ENCODE results near the gene DCBLD2.

DCBLD2 gene, protein sequence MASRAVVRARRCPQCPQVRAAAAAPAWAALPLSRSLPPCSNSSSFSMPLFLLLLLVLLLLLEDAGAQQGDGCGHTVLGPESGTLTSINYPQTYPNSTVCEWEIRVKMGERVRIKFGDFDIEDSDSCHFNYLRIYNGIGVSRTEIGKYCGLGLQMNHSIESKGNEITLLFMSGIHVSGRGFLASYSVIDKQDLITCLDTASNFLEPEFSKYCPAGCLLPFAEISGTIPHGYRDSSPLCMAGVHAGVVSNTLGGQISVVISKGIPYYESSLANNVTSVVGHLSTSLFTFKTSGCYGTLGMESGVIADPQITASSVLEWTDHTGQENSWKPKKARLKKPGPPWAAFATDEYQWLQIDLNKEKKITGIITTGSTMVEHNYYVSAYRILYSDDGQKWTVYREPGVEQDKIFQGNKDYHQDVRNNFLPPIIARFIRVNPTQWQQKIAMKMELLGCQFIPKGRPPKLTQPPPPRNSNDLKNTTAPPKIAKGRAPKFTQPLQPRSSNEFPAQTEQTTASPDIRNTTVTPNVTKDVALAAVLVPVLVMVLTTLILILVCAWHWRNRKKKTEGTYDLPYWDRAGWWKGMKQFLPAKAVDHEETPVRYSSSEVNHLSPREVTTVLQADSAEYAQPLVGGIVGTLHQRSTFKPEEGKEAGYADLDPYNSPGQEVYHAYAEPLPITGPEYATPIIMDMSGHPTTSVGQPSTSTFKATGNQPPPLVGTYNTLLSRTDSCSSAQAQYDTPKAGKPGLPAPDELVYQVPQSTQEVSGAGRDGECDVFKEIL

DNA sequence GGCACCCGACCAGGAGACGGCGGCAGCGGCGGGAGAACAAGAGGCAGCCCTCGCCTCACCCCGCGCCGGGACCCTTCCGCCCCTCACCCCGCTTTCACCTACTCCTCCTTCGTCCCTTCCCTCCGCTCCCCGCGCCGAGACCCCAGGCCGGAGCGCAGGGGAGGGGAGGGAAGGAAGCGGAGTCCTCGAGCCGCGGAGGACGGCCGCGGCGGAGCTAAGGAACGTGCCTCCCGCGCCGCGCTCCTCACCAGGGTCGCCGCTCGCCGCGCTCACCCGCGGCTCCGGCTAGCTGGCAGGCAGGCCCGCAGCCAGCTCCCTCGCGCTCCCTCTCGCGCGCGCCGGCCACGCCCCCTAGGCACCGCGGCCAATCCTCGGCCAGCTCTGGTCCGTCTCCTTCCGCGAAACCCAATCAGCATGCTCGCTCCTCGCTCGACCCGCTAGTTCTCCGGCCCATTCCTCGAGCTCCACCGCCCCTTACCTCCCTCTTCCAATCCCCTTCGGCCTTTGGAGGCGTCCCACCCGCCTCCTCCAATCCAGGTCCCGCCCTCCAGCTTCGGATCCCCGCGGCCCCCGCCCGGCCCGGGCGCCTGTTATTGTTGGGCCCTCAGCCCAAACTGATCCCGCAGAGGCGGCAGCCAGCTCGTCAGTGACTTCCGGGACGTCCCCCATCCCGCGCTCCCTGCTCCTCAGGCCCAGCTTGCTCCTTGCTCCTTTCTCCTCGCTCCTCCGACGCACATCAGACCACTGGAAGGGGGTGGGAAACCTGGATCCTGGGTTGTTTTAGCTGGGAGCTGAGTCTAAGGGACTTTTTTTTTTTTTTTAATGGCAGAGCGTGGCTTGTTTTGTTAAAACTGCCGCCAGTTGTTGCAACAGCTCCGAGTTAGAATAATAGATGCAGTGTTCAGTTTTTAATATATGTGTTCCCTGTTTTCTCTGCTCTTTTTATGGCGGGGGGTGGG is at the start of gene DCBLD2:
TSS of gene DCBLD2 (minus strand) at position 304 of the 959 bp plus-strand sequence. CDS start 369 bp downstream, outside the sequence.
- peak; percentile 99 for DNase-seq

DNA sequence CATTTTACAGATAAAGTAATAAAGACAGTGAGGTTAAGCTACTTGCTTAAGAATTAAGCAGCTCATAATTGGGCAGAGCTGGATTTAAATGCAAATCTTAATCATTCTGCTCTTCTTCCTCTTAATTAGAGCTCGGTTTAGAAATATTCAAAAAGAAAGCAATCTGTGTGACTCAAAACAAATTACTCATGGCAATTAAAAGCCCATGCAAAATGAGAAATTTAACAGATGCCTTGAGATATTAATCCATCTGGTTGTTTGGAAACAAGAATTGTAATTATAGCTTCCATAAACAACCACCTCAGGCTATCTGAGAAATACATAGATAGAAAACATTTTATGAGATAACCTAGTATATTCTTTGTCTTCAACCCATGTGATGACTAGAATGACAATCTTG is 44.2 kb upstream of the DCBLD2 start:
- DNase-seq = no peak

DNA sequence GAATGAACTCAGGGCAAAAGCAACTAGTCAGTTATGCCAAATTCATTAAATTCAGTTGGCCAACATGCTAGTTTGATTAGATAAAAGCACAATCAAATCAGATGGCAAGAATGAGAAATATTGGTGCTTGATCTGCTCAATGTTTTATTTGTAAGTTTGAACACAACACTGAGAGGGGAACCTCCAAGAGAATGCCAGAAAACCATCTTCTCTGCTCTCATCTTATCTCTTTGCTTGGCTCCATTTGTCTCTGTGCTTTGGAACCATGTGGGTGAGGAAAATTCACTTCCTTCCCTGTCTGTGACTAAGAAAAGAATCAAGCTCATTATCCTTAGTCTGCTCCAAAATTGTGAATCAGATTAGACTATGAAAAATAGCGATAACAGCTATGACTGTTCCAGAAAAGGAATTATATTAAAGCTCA is 43.6 kb upstream of the DCBLD2 start:
- no peak for DNase-seq

DNA sequence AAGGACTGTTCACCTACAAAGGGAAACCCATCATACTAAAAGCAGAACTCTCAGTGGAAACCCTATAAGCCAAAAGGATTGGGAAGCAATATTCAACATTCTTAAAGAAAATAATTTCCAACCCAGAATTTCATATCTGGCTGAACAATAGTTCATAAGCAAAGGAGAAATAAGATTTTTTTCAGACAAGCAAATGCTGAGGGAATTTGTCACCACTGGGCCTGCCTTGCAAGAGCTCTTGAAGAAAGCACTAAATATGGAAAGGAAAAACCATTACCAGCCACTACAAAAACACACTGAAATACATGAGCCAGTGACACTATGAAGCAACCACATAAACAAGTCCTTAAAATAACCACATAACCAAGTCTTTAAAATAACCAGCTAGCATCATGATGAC is 28.9 kb upstream of the DCBLD2 start:
- DNase-seq = no peak

DNA sequence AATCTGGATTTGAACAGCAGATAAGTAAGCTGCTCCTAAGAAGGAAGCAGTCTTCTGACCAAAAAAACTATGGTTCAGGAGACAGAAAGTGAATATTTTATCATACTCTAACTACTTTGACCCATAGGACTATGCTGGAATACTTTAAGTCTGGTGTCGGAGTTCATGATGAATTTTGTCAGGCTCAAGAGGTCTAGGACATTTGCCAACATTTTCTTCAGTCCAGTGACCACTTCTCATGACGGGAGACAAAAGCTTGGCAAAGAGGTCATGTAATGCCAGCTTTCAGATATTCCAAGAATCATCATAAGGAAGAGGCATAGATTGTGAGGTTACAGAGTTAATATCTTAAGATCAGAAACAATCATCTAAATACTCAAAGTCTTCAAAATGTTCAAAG is 20.5 kb upstream of the DCBLD2 start:
- DNase-seq = no peak

DNA sequence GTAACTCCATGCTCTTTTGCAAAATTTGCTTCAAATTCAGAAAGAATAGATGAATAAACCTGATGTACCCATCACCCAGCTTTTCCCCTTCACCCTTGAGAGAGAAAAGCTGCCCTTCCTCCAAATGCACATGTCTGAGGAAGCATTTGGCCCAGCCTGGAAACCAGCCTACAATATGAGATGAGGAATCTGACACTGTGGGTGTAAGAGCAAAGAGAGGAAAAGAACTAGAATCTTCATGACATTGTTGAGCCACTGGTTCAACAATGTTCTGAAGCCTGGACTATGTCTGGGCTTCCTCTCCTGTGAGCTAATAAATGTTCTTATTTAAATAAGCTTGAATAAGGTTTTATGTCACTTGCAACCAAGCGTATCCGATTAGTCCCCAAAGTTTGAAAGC is 18.7 kb upstream of the DCBLD2 start:
- no peak for DNase-seq

DNA sequence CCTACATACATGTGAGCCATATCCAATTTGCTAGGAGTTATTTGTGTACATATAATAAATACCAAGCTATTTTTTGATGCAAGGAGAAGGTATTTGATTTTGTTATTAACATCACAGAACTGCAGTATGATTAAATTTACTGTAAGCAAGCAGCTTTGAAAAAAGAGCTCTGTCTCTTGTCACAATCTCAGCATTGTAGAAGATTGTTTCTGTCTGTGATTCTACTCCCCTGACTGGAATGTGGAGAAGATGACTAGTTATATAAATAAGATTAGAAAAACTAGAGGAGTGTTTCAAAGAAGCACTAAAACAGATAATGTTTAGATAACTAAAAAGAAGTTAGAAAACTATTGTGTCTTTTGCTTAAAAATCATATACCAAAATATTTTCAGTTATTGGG is 17.1 kb upstream of the DCBLD2 start:
- DNase-seq = no peak

DNA sequence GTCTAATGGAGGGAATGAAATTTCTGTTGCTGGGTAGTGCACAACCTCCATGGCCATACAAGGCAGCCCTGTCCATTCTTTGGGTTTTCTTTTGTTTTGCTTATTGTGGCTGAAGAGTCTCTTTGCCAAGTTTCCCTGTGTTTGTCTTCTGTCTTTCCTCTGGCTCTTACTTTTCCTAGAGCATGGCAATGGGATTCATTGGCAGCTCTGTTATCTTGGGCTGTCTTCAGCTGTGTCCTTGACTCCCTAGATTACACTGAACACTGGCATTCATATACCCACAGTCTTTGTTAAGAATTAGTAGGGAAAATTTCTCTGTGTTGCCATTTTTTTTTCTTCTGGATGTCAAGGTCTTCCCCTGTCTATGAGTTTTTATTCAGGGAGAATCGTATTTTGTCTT is 16.1 kb upstream of the DCBLD2 start:
- no peak for DNase-seq

DNA sequence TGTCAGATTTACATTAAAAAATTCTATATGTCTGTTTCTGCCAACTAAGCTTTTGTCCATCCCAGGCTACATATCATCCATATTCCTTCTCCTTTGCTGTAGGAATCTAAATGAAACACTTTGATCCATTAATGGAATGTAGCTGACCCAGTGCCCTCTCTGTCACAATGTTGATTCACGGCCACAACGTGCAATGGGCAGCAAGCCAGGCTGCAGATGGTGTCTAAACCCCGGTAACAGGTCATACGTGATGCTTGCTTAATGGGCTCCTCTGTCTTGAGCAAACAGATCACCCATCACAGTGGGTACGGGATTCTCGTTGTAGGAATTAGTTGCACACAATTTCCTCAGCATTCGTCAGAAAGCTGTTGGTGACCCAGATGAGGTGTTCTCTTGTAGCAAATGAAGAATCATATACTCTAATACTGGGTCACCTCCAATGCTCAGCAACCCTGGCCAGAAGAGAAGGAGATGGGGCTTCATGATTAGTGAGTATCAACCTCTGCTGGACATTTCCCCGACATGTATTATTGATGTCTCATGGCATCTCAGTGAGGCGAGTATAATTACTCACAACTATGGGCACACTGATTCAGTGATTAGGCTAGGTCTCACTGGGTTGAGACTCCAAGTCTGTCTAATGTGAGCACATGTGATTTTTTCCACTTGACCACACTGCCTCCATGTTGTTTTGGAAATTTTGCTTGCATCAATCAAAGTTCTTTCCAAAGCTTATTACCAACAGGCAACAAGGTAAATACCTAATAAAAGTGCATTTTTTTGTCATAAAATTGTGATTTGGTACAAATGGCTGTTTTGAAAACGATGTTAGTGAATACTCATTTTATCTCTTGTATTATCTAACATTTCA is 12.9 kb upstream of the DCBLD2 start:
- no peak for DNase-seq

DNA sequence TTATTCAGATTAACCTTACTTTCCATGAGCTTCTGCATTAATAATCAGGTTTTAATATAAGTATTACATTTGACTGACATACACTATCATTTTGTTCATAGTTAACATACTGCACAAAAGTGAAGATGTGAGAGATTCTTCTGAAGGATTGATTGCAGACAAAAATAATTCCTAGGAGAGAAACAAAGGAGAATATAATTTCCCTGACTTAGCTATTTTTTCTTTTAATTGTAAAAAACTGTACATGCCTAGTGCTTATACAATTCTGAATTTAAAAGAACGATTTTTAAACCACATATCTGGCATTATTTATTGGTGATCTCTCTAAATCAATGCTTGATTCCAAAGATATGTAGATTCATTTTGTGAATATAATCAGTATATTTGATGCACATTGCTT is 11.0 kb upstream of the DCBLD2 start:
- DNase-seq = no peak

DNA sequence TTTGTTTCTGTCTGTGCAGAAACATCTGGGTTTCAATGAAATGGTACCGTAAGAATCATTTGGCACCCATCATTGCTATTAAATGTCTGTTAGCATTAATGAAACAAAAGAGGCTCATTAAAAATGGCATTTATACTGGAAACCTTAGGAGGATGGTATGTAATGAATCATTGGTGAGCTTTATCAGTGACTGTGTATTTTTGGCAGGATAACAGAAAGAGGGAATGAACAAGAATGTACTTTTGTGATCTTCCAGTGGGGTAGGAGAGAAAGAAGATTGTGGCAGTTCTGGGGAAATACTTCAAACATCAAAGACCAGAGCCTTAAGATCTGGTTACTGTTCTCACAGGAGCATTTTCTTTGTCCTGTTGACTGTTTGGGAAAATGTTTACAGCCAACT is 4.7 kb upstream of the DCBLD2 start:
- peak; percentile 91 for DNase-seq

DNA sequence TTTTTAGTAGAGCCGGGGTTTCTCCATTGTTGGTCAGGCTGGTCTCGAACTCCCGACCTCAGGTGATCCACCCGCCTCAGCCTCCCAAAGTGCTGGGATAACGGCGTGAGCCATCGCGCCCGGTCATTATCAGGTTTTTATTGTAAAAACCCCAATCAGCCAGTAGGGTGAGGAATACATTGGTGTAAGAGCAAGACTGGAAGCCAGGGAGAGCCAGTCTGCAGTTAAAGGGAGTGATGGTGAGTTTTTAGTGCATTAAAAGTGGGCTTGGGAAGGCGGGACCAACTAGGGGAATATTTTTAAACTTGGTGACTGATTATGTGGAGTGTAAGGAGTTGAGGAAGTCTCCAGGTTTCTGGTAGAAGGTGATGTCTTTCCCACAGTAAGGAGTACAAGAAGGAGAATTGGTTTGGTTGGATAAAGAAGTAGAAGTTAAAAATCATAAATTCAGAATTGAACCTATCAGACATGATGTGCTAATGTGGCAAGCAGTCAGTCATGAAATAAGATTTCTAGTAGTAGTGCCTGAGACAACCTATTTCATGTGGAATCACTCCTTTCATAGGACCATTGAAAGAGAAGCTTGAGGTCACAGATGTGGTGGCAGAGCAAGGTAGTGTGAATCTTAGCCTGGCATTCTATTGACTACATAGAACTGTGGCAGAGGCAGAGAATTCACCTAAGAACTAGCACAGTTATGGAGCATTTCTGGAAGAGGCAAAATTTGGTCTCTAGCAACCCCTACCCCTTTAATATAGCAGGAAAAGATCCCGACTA is 2.4 kb upstream of the DCBLD2 start:
- no peak for DNase-seq

DNA sequence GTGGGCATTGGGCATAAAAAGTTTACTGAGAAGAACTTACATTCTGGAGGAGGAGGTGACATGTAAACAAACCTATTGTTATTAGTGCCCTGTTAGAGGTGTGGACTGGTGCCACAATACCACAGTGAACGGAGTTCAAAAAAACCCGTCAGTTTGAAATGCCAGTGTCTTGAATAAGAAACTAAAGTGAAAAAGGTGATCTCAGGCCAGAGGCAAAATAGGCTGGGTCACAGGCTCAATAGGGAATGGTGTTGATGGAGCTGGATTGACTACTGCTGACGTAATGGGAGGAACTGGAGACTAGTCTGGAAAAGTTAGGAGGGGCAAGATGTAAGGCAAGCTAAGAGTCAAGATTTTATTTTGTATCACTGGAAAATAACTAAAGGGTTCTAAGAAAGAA is 1.6 kb upstream of the DCBLD2 start:
- no peak for DNase-seq

DNA sequence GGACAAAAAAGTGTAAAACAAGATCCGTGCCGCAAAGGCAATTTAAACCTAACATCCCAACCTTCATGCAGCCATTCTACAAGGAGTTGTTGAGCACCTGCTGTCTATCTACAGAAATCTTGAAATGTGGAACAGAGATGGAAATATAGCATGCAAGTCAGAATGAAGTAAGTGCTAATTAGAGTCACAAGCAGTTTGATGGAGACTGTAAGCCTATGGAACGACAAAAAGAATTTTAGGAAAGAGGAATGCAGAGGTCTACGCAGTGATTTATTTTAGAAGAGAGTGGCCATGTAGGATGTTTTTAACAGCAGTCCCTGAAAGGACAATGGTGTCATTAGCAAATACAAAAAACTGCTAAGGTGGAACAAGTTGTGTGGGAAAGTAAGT is 851 bp upstream of the DCBLD2 start:
- no peak for DNase-seq

DNA sequence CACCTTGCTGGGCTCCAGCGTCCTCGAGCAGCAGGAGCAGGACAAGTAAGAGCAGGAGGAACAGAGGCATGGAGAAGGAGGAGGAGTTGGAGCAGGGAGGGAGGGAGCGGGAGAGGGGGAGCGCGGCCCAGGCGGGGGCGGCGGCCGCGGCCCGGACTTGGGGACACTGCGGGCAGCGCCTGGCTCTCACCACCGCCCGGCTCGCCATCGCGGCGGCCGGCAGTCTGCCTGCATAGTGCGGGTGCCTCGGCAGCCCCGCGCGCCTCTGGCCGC is 440 bp downstream of the DCBLD2 start:
- no peak for DNase-seq

DNA sequence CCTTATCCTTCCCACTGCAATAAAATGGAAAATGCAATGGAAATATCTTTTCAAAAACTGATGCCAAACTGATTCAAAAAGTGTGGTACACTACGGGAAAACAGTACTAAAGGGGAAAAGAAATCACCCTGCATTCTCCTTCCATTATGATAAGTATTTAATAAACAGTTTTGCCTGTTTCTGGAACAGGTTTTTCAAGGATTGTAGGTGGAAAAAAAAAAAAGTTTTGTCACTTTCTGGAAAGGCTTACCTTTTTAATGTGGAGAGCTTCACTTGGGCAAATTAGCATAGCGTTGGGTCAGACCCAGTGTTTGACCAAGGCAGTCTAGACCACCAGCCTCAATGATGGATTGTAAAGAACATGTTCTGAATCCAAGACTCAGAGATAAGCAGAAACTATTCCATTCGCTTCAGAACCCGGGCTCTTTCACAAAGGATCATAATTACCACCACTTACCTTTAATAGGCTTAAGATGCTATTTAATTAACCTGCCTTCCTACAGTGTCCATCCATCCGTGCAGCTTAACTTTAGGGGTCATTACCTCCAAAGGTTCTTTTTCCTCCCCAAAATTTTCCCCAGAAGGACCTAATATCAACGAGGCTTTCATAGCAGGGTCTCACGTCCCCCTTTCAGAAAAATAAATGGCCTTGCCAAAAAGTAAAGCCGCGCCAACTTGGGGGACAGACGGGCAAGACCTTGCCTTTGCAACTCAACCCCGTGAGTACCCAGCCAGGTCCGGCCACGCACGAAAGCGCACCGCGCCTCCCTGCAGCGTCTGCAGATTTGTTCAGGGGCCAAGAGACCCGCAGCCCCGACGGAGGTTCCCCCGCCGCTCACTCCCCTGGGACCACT is 1.0 kb downstream of the DCBLD2 start:
- DNase-seq = no peak

DNA sequence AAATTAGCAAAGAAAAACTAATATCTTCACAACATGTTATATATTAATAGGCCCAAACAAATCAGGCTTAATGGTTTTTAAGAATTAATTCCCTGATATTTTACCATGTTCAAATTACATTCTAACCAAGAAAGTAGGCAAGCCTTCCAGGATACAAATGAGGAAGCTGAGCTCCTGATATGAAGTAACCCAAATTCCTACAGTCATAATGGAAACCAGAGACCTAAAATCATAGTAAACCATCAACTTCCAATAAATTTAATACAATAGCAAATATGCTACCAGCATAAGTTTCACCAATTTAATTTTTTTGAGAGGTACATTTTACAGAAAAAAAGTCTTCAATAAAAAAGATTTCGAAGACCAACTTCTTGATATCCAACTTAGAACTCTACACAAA is 3.8 kb downstream of the DCBLD2 start:
- DNase-seq = no peak

DNA sequence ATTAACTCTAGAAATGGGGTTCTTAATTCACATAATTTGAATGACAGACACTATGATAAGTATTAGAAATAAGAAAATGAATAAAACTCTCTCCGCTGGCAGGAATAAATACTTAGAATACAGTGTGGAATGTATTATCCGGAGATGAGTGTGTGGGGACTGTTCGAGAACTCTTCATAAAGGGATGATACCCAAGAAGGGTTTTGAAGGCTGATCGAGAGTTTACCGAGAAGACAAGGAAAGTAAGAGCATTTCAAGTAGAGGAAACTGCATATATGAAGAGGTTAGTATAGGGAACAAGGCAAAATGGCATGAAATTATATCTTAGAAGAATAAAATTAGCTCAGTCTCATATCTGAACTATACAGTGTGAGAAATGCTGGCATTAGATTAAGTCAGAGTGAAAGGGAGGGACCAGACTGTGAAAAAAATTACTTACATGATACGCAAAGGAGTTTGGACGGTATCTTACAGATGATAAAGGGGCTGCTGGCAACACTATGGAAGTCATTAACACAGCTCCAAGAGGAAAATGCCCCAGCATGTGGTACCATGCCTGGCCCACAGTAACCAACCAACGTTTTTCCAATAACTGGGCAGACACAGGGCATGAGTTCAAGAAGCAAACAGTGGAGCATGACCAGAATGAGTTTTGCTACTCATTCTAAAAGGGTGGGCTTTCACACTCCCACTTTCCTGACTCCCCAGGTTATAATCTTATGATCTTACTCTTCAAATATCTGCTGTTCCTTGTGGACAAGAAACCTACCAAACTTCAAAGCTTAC is 6.5 kb downstream of the DCBLD2 start:
- no peak for DNase-seq

DNA sequence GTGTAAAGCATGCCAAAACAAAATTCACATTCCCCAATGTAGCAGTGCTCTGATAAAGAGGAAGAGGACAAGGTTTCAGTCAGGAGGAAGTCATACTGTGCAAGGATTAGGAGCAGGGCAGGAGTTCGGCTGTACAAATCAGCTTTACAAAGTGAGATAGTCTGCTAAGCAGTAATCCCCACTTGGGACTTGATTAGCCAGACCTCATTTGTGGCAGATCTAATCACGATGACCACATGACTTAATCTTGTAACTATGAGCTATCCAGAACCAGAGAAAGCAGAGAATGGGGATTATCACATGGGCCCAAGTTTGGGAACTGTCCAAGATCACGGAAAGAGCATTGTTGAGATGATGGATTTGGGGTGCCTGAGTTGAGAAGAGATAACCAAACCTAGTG is 7.8 kb downstream of the DCBLD2 start:
- no peak for DNase-seq

DNA sequence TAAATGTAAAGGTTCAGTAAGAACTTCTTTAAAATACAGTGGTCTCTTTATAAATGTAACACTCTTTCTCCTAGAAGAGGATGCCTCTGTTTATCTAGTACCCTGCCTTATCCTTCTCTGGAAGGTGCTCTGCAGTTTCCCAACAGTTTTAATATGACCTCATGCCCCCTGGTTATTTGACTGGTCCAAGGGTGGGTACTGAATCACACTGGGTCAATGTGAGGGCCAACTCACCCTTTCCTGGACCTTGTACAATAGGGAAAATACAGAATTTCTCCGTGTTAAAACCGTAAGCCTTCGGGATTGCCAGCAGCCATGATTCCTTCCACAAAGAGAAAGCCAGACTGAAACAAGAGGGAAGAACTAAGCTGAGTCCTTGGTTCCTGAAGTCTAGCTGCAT is 9.2 kb downstream of the DCBLD2 start:
- no peak for DNase-seq
